ENCODE results near the gene CERK.

The CERK gene

DNA sequence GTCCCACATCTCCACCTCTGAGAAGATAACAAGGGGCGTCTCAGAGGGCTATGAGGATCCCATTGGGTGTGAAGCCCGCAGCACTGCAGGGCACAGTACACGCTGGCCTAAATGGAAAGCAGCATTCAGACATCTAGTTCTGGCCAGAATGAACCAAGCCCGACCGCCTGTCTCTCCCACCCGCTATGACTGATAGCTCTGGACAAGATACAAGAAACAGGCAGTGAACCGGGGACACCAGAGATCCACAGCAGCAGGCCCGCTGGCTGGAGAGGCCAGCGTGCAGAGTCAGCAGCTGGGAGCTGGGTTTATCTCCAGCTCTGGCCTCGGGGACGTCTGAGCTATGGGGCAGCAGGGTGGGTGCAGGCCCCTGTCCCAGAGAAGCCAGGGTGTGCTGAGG, 9.6 kb downstream of the CERK start:
- no peak for DNase-seq

DNA sequence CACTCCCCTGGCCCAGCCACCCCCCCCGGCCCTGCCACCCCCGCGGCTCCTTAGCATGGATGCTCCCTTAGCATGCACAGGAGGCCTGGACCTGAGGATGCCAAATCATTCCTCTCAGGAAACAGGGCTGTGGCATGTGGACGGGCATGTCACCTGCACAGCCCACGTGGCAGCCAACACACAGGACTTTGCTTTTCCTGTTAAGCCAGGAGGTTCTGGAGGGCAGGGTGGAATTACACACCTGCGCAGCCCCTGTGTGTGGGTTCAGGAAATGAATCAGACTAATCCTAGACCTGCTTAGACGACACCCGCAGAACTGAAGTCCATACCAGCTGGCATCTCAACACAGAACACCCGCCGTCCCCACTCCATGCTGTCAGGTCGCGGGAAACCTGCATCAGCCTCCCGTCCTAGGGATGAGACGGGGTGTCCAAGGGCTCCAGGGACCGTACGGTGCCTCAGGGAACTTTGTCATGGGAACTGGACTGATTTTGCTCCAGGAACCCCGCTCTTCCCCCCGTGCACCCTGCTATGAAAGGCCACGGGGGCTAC, 10.2 kb downstream of the CERK start:
- DNase-seq, result no peak

DNA sequence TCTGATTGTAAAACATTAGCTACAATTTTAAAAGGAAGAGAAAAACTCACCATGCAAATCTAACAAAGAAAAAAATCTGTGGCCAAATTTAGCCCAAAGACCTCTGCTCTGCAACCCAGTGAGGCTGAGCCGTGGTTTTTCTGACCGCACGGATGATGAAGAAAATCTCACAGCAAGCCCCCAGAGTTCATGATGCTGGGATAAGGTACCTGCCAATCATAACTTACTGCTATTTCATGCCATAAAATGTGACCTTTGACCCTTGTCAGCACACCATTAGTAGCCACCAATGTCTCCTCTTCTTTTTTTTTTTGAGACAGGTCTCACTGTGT, 11.1 kb downstream of the CERK start:
- DNase-seq, result no peak

DNA sequence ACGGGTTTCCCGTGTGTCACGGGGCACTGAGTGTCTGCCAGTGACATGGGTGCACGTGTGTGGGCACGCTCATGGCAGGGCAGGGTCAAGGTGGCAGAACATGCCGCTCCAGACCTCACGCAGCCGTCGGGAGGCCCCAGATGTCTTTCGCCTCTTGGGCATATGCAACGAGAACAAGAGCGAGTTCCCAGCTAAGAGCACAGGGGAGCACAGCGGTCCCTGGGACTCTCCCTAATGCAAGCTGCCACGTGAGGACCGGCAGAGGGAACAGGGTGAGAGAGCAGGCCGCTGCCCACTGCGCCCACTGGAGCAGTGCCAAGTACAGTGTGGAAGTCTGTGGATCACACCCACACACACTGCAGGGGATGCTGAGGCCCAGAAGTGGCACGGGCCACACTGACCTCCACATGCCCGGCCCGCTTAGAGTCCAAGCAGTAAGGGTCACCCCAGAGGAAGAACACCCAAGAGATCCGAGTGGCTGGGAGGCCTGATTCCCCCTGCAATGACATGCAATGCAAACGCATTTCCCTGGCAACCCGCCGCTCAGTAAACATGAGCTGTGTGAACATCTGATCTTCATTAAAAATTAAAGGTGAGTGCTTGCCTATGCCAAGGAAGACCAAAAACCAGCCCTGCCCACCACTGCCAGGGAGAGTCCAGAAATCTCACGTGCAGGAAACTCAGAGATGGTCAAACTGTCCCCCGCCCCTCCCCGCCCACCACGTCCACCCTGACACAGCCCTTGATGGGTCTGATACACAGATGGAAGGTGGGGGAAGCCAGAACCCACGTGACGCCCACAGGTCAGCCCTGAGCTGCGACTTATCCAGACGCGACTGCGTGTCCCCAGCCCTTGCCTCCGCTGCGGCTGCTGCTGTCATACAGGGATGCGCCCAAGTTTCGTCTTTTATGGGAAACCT, 11.7 kb downstream of the CERK start:
- DNase-seq, result no peak

DNA sequence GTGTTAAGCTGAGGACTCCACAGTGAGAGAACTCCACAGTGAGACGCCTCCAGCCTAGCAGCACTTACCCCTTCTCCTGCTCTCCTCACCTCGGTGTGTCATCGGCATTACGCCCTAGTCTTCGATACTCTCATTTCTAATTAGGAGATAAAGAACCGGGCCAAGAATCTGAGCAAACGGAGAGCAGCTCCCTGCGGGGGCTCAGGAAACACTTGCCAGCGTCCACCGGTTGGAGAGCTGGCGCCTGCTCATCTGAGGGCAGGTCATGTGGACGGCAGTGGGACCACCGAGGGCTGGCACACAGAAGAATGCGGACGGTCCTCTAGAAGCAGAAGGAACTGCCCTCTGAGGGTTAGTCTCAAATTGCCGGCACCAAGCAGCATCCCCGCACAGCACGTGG, 13.0 kb downstream of the CERK start:
- no peak for DNase-seq

DNA sequence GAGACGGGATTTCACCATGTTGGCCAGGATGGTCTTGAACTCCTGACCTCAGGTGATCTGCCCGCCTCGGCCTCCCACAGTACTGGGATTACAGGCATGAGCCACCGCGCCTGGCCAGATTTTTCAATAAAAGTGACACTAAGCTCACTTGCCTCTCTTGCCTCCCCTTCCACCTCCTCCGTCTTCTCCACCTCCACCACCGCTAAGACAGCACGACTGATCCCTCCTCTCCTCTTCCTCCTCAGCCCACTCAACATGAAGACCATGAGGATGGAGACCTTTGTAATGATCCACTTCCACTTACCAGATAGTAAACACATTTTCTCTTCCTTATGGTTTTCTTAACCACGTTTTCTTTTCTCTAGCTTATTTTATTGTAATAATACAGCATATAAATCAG, 14.2 kb downstream of the CERK start:
- DNase-seq, result no peak

DNA sequence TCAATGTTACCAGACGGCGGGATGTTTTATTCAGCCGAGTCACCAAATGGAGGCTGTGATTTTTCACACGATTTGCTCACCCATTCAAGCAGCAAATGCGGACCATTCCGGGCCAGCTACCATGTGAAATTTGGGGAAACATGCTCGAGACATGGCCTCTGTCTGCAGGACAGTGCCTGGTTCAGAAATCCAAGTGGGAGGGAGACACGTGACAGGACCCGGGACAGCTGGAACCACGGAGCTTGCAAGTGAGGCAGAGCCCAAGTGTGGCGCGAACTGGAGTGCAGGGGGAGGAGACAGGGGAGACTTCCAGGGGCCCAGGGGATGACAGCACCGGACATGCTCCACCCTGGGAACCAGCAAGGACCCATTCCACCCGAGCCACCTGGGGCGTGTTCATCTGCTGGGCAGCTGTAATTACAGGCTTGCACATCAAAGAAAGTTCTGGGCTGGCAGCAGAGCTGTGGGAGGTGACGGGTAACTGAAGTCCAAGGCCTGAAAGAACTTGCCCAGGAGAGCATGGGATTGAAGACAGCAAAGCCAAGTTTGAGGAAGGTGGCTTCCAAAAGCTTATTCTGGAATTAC, 16.5 kb downstream of the CERK start:
- DNase-seq, result no peak

DNA sequence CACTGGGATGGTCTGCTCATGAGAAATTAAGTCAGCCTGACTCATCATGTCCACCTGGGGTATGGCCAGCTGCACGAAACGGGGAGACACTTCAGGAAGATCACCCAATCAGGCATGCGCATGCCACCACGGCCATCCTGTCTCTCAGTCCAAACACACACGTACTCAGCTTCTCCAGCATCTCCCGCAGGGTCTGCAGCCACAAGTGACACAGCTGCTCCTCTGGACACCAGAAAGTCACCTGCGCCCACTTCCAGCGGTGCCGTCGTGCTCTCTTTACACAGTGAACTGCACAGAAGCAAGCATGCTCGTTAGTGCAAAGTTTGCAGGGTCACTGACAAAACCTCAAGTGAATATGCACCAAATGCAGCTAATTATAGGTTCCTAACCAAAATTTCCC, 18.1 kb downstream of the CERK start:
- DNase-seq, result no peak

DNA sequence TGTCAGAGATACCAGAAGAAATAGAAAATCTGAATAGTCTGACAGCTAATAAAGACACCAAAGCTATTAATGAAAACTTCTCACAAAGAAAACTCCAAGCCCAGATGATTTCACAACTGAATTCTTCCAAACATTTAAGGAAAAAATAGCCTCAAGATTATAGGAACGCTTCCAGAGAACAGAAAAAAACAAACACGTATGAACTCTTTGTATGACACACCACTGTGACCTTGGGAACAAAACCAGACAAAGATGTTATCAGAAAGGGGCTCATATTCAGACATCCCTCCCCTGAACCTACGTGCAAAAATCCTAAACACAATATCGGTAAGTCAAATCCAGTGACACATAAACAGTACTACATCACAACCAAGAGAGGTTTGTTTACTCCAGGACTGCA, 23.5 kb downstream of the CERK start:
- no peak for DNase-seq

DNA sequence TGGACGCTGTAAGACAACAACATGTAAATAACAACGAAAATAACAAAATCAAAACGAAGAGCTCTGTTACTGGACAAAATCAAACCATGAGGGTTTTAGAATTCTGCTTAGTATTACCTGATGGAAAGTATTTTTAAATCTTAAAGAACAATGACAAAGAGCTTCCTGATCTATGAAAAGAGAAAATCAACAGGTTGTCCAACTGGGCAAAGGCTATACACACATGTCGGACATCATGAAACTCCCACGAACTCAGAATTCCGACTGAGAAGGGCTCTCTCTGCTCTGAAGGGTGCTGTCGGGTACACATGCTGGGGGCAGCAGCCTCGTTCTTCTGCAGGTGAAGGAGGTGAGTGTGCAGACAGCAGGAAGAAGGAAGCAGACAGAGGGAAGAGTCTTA, 25.8 kb downstream of the CERK start:
- no peak for DNase-seq

DNA sequence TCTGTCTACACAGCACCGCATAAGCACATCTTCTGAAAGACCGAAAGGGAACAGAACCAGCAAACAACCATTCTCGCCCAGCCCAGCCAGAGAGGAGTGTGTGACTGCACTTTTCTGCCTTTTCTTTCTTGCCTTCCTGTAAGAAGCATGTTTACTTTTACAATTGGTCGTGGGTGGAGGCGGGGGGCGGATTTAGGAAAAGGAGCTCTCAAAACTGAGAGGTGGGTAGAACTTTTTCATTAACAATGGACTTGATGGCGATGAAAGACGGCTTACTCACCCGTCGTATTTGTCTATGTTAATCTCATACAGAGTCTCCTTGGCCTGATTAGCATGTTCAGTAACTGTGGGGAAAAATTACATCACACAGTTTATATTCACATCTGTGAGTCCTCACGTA, 27.2 kb downstream of the CERK start:
- DNase-seq, result no peak

DNA sequence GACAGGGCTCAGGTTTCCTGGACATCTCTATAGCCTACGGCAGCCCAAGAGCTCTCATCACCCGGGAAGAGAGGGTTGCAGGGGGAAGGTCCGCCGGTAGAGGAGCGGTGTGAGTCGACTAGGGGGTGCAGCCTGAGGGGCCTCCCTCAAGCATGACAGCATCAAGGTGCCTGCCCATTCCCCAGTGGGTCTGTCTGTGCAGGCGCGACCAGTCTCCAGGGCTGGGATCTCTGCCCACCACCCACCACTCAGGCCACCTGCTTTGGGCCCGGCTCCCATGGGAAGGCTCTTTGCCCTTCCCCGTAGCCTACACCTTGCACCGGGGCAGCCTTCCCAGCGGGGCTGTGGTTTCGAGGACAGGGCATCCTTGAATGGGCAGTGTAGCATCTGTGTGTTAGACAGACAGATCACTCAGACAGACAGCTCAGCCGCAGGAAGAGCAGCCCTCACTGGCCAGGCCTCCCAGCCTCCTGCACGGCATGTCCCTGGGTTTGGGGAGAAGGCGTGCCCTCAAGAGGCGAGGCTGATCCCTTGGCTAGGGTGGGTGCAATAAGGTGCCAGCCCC, 29.2 kb downstream of the CERK start:
- DNase-seq, result no peak

DNA sequence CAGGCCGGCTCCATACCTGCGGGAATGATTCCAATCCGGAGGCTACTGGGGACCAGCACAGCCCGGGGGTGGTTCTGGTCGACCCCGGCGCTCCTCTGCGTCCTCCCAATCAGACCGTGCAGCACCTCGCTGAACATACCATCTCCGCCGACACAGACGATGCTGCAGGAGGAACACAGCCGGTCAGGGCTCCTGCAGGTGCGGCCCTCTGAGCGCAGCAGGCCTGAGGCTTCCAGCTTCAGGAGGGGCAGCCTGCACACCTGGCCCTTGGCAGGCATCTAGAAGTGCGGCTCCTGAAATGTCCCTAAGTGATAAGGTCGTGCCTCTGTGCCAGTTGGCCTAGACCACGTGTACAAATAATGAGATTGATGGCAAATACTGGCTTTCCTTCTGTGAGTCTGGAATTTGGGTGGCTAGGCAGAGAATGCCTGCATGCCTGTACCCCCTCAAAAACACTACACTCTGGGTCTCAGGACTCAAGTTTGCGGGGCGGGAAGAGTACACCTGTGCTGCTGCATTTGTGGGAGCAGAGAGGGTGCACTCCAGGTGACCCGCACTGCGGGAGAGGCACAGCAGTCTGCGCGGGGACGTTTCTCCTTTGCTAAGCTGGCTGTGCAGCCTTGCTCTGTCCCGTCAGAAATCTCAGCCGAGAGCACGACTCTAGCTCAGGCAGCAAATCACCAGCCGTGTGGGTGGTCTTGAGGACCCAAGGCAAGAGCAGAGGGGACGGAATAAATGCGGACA, 30.1 kb downstream of the CERK start:
- DNase-seq, result no peak

DNA sequence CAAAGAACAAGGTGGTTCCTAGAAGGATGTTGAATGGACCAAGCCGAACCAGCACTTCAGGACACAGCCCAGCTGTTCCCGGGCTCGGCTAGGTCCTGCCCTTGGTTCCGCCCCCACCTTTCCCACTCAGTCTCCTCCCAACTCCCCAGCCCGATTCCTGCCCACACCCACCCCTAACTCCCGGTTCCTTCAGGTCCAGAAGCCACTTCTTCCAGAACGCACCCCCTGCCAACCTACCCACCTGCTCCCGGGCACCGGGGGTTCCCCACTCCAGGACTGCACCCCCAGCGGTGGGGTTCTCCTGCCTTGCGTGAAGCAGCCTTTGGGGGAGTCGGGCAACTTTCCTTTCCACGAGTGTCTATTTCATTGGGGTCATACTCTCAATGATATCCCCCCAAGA, 30.7 kb downstream of the CERK start:
- DNase-seq, result no peak

DNA sequence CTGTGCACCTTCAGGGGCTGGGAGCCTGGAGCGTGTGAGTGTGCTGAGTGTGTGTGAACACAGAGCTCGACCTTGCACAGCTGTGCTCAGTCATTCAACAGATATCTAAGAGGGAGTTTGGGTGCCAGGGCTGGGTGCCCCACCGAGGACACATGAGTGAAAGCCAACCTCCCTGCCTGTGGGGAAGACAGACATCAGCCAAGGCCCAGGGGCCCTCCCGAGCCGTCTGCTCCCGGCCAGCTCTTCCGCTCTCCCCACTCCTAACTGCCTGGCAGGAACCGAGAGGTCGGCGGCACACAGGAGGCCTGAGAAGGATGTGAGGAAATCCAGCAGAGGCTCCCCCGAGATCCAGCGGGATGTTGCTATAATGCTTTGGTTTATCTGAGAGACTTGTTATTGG, 32.0 kb downstream of the CERK start:
- DNase-seq, result no peak

DNA sequence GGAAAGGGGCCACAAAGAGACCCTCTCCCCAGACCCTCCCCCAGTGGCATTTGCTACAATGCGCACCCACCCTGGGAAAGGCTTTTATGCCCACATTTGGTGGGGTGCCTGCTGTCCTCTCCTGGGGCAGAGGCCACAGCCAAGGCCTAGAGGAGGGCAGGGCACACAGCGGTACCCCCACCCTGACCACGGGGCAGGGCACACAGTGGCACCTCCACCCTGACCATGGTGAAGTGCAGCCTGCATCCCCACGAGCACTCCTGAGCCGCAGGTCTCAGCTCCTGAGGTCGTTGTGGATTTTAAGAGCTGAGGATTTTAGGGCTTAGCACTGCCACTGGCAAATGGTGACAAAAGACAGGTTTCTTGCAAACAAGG, 34.1 kb downstream of the CERK start:
- no peak for DNase-seq

DNA sequence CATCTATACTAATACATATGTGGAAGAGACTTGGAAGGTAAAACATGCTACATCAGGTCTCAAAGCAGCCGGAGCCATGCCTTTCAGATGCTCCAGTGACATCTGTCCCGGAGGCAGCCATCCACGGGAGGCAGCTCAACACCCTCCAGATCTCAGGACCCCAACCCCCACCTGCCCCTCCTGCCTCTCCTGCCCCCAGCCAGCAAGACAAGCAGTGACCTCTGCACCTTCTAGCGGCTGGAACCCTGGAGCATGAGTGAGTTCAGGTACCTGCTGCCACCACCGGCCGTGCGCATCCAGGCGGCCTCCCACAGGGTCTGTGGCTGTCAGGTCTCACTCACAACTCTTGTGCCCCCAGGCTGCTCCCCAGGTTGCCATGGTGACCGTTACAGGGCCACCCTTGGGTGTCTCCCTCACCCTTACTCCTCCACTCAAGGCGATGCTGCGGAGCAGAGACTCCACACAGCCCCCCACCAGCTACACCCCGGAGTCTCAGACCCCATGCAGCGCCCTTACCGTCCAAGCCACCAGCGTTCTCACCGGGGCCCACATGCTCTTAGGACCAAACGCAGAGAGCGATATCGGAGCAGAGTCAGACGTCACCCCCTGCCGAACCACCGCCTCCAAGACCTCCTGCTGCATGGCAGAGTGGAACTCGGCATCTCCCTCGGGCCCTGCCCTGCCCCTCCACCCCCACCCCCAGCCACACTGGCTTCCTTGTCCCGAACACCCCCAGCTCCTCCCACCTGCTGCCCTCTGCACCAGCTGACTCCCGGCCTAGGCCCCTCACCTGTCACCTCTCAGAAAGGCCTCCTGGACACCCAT, 34.7 kb downstream of the CERK start:
- DNase-seq, result no peak

DNA sequence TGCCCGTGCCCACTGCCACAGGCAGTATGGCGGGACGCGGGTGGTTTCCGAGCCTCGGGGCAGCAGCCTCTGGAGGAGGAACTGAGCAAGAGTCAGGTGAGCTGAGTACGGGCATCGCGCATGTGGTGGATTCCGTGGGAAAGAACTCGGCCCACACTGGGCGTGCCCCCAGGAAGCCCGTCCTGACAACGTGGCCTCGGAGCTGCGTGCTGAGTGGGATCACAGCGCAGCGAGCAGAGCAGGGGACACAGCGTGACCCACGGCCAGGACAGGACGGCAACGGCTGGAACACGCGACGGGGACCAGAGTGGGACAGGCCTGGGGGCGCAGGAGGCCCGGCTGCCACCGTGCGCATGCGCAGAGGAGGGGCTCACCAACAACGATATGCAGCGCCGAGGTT, 36.8 kb downstream of the CERK start:
- DNase-seq, result no peak

DNA sequence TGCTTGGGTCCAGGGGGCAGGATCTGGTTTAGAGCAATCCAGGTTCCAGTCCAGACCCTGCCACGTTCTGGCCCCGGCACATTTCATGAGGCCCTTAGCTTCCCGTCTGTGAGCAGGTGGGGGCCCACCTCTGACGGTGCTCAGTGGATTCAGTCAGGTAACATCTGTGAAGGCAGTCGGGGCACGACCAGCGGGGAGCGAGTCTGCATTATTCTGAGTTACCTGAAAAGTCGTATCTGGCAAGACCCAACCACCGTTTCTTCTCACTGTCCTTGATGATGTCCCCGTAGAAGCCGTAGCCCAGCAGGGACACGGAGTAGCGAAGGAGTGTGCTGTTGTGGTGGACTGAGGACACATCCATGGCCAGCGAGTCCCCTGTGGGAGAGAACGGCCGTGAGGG, 39.0 kb downstream of the CERK start:
- no peak for DNase-seq

DNA sequence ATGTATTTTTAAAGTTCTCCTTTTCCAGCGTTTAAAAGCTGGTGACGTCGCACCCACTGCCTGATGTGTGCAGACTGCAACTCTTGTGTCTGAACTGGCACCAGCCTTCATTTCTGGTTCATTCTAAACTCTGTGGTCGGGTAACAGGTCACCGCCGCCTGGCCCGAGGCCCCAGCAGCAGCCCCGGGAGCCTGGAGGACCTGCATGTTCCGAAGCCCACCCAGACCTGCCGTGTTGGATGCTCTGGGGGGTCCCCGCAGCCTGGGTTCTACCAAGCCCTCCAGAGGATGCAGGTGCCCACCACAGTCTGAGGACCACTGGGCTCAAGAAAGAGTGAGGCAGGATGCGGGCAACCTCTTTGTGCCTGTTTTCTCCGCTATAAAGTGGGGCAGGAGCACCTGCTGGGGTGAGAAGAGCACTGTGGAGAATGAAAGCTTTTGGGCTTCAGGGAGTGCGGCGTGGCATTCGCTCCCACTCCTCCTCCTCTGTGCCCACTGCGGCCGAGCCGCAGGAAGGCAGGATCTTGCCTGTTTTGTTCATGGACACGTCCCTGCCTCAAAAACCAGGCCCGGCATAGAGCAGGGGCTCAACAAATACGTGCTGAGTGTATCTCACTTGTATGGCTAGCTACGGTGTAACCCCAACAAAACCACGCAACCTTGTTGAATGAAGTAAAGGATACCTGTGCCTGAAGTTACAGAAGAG, 40.1 kb downstream of the CERK start:
- no peak for DNase-seq

DNA sequence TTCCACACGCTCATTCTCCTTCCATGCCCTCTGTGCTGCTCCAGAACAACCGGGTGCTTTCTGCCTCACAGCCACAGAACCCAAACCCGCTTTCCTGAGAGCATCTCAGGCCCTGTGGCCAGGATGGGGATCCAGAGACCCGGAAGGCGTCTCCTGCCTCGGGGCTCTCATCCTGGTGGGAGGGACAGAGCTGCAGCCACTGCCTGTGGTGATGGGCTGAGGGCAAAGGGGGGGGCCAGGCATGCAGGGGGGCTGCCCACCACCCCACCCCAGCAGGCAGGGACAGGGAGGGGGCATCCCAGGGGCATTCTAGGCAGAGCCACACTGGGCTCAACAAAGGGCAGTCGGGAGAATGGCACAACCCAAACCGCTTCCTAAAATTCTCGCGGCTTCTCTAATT, 41.4 kb downstream of the CERK start:
- DNase-seq, result no peak

DNA sequence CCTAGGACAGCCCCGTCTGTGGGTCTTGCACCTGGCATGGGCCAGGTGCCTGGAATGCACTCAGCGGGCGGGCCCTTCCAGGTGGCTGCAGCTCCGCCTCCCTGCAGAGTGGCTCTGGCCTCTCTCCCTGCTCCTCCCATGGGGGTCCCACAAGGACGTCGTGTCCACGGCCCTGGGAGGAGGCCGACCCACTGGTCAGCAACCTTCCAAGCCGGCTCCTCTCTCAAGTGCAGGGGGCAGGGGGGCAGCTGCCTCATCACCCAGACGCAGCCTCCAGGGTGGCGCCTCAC, 41.9 kb downstream of the CERK start:
- DNase-seq, result no peak

All from activated CD4-positive, alpha-beta T cell treated with anti-CD3 and anti-CD28 coated beads for 1 hour (primary cell).